IMR-90 (cell line): ENCODE results near the gene NCOA3. TPM values are rescaled to one million over a fixed set of nuclear protein-coding genes. Genes with fewer than 3 reads are reported as not detected.

ENCODE experiments used
- ATAC-seq: fragments of 200-7000 bp; cut with Tn5 transposase; 2 replicates; pipeline ENCODE4 v1.9.1; 2020; ENCODE audit warnings: low read depth, mild to moderate bottlenecking, moderate library complexity
- BruUV-seq: library from RNA; stranded (reverse); fragments of 400-500 nt; replicated peaks from 2 replicates; lab custom pipeline; 2021; lab: Mats Ljungman, UMichigan
- CTCF ChIA-PET: fragments of 300-600 bp; formaldehyde crosslinking; extraction: SDS; loops from one replicate; lab custom pipeline; 2021; ENCODE audit warnings: antibody characterized with exemption; lab: Yijun Ruan, JAX
- POLR2A ChIA-PET: fragments of 300-600 bp; sonication (Branson Sonifier 250); formaldehyde crosslinking; loops from one replicate; lab custom pipeline; 2022; ENCODE audit warnings: antibody characterized with exemption; ENCODE audit not compliant: unreplicated experiment; lab: Charles Lee
- DNase-seq: peaks from one replicate; pipeline ENCODE4 v3.0.0; 2013
- H2AFZ ChIP-seq: replicated peaks from 2 replicates; pipeline ENCODE3; 2013; ENCODE audit warnings: low read length, mild to moderate bottlenecking; ENCODE audit not compliant: poor library complexity
- H2AK5ac ChIP-seq: 2 replicates; pipeline ENCODE4 v1.6.1; 2013; ENCODE audit warnings: low read depth, low read length, inconsistent platforms
- H2AK9ac ChIP-seq: replicated peaks from 2 replicates; pipeline ENCODE3; 2013; ENCODE audit warnings: mild to moderate bottlenecking, low read depth, low read length, moderate library complexity; ENCODE audit not compliant: poor library complexity
- H2BK120ac ChIP-seq: 2 replicates; pipeline ENCODE4 v1.6.1; 2013; ENCODE audit warnings: low read depth, low read length, inconsistent platforms
- H2BK15ac ChIP-seq: 3 replicates; pipeline ENCODE4 v1.6.1; 2013; ENCODE audit warnings: low read depth, low read length, inconsistent platforms
- H2BK20ac ChIP-seq: 2 replicates; pipeline ENCODE4 v1.6.1; 2013; ENCODE audit warnings: low read depth, mild to moderate bottlenecking, inconsistent platforms, low read length, moderate library complexity
- H2BK5ac ChIP-seq: 2 replicates; pipeline ENCODE4 v1.6.1; 2013; ENCODE audit warnings: mild to moderate bottlenecking, low read depth, low read length, inconsistent platforms; ENCODE audit not compliant: poor library complexity, severe bottlenecking
- H3K14ac ChIP-seq: replicated peaks from 2 replicates; pipeline ENCODE4 v1.6.1; 2013; ENCODE audit warnings: low read depth, low read length, inconsistent platforms
- H3K18ac ChIP-seq: 2 replicates; pipeline ENCODE4 v1.6.1; 2013; ENCODE audit warnings: low read depth, low read length, control low read depth
- H3K23ac ChIP-seq: 2 replicates; pipeline ENCODE4 v1.6.1; 2013; ENCODE audit warnings: low read depth, low read length, inconsistent platforms
- H3K27ac ChIP-seq: 2 replicates; pipeline ENCODE4 v1.5.1; 2013; ENCODE audit warnings: mild to moderate bottlenecking, control low read depth, low read length; ENCODE audit not compliant: insufficient read depth
- H3K27me3 ChIP-seq: 2 replicates; pipeline ENCODE4 v1.6.1; 2013; ENCODE audit warnings: low read length; ENCODE audit not compliant: control insufficient read depth, insufficient read depth
- H3K36me3 ChIP-seq: 2 replicates; pipeline ENCODE4 v1.6.1; 2013; ENCODE audit warnings: low read length, mixed read lengths; ENCODE audit not compliant: control insufficient read depth, insufficient read depth
- H3K4ac ChIP-seq: 2 replicates; pipeline ENCODE4 v1.6.1; 2013; ENCODE audit warnings: low read depth, low read length, inconsistent platforms
- H3K4me1 ChIP-seq: 2 replicates; pipeline ENCODE4 v1.6.1; 2013; ENCODE audit warnings: low read length, mixed read lengths; ENCODE audit not compliant: control insufficient read depth, insufficient read depth
- H3K4me2 ChIP-seq: 2 replicates; pipeline ENCODE4 v1.6.1; 2013; ENCODE audit warnings: low read depth, mild to moderate bottlenecking, control low read depth, low read length, moderate library complexity
- H3K4me3 ChIP-seq: 2 replicates; pipeline ENCODE4 v1.5.1; 2013; ENCODE audit warnings: low read depth, mild to moderate bottlenecking, control low read depth, low read length, moderate library complexity; ENCODE audit not compliant: insufficient read depth
- H3K56ac ChIP-seq: 2 replicates; pipeline ENCODE4 v1.6.1; 2013; ENCODE audit warnings: low read length, inconsistent platforms; ENCODE audit not compliant: insufficient read depth; ENCODE audit errors: extremely low read depth
- H3K79me1 ChIP-seq, 2 experiments: 2 replicates each; pipeline ENCODE4 v1.6.1; 2013; ENCODE audit warnings: low read length in 2 of 2, inconsistent platforms in 1 of 2, low read depth in 1 of 2
- H3K9ac ChIP-seq: 2 replicates; pipeline ENCODE4 v1.6.1; 2013; ENCODE audit warnings: low read depth, low read length, control low read depth
- H3K9me1 ChIP-seq: 2 replicates; pipeline ENCODE4 v1.6.1; 2013; ENCODE audit warnings: low read length, inconsistent platforms; ENCODE audit not compliant: insufficient read depth
- H3K9me3 ChIP-seq: 2 replicates; pipeline ENCODE4 v1.6.1; 2013; ENCODE audit warnings: low read length; ENCODE audit not compliant: control insufficient read depth, insufficient read depth
- H4K20me1 ChIP-seq: 2 replicates; pipeline ENCODE4 v1.6.1; 2013; ENCODE audit warnings: low read length, inconsistent platforms; ENCODE audit not compliant: insufficient read depth
- H4K5ac ChIP-seq: 2 replicates; pipeline ENCODE4 v1.6.1; 2013; ENCODE audit warnings: mild to moderate bottlenecking, low read depth, low read length, control low read depth
- H4K8ac ChIP-seq, 2 experiments: 2 replicates each; pipeline ENCODE4 v1.6.1; 2013; ENCODE audit warnings: low read depth in 2 of 2, low read length in 2 of 2, control low read depth in 1 of 2, inconsistent platforms in 1 of 2
- H4K91ac ChIP-seq: 2 replicates; pipeline ENCODE4 v1.6.1; 2013; ENCODE audit warnings: low read depth, low read length, inconsistent platforms; ENCODE audit not compliant: insufficient read depth
- CEBPB ChIP-seq: IDR thresholded peaks from 2 replicates; pipeline ENCODE4 v1.6.1; 2012; ENCODE audit warnings: low read depth, low read length, improper control_type of control experiment
- CHD1 ChIP-seq: IDR thresholded peaks from 2 replicates; pipeline ENCODE4 v1.6.1; 2012; ENCODE audit warnings: low read depth, low read length, improper control_type of control experiment
- MAFK ChIP-seq: IDR thresholded peaks from 2 replicates; pipeline ENCODE4 v1.6.1; 2012; ENCODE audit warnings: low read depth, low read length, improper control_type of control experiment
- MAZ ChIP-seq: IDR thresholded peaks from 2 replicates; pipeline ENCODE4 v1.6.1; 2012; ENCODE audit warnings: low read depth, mild to moderate bottlenecking, low read length, improper control_type of control experiment, moderate library complexity, borderline replicate concordance
- MXI1 ChIP-seq: IDR thresholded peaks from 2 replicates; pipeline ENCODE4 v1.6.1; 2012; ENCODE audit warnings: low read depth, mild to moderate bottlenecking, low read length, moderate library complexity, borderline replicate concordance
- NFE2L2 ChIP-seq: fragments of 150-350 bp; IDR thresholded peaks from 2 replicates; pipeline ENCODE4 v1.6.1; 2016; ENCODE audit warnings: low read depth, mild to moderate bottlenecking, low read length
- POLR2A ChIP-seq: IDR thresholded peaks from 2 replicates; pipeline ENCODE4 v1.6.1; 2012; ENCODE audit warnings: mild to moderate bottlenecking, low read depth, low read length
- RAD21 ChIP-seq: IDR thresholded peaks from 2 replicates; pipeline ENCODE4 v1.6.1; 2012; ENCODE audit warnings: low read length, improper control_type of control experiment
- RFX5 ChIP-seq: IDR thresholded peaks from 2 replicates; pipeline ENCODE4 v1.8.0; 2012; ENCODE audit warnings: low read depth, mild to moderate bottlenecking, low read length, moderate library complexity
- dilution Hi-C: fragments of 300-500 bp; cut with HindIII; formaldehyde crosslinking; loops from one replicate; pipeline ENCODE4 v1.14.3; 2018; ENCODE audit warnings: low sequenced_read_pairs; ENCODE audit not compliant: unreplicated experiment
- in situ Hi-C: fragments of 300-500 bp; cut with MboI; formaldehyde crosslinking; loops from 3 replicates; pipeline ENCODE4 v1.14.3; 2019; ENCODE audit warnings: low sequenced_read_pairs, inconsistent platforms, mixed read lengths
- intact Hi-C: fragments of 100-400 bp; cut with micrococcal nuclease; formaldehyde crosslinking; loops from 2 replicates; pipeline ENCODE4 v1.10.0; 2022
- polyA plus RNA-seq, 3 experiments: library from polyadenylated mRNA; depleted of rRNA; stranded (reverse); fragments of >200 nt; gene quantifications; 2 replicates each; pipeline ENCODE4 v1.2.3, GENCODE V29; 2012; ENCODE audit warnings: low replicate concordance in 1 of 3
- total RNA-seq: library from RNA; depleted of rRNA; stranded (reverse); fragments of >200 nt; gene quantifications from 2 replicates; pipeline ENCODE4 v1.2.3, GENCODE V29; 2012
- TF ChIP-seq, protein P1 (sequence below): conservative IDR thresholded peaks from 2 replicates; pipeline ENCODE4 v1.5.1; 2012; ENCODE audit warnings: mild to moderate bottlenecking, low read depth, low read length, improper control_type of control experiment
- TF ChIP-seq, protein P2 (sequence below): fragments of 150-350 bp; IDR thresholded peaks from 2 replicates; pipeline ENCODE4 v1.6.1; 2017; ENCODE audit warnings: mild to moderate bottlenecking, antibody characterized with exemption, low read length, low read depth
- TF ChIP-seq, protein P3 (sequence below): fragments of 150-350 bp; IDR thresholded peaks from 2 replicates; pipeline ENCODE4 v1.6.1; 2016; ENCODE audit warnings: low read depth, mild to moderate bottlenecking, low read length, moderate library complexity, borderline replicate concordance

The NCOA3 gene
- total and polyA plus RNA-seq, 2 of the 4 experiments (the other 2 are of a cell fraction), result 8.8 to 29.0 TPM

DNA sequence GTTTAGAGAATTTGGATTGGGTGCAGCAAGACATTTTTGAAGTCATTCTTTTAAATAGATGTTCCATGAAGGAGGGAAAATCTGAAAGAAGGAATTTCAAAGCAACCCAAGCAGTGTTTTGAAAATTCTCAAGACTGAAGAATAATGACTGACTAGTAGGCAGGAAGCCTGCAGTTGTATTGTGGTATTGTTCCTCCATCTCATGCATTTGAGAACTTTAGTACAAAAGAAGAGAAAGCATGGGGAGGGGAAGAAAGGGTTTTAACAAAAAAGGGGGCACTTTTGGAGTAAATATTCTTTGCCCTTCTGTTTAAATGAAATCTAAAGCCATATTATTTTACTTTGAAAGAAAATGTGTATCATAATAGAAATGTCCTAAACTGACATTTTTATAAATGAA, 6.6 kb downstream of the NCOA3 start:
- Histone ChIP-seq H2BK5ac (no peak overlapping the region), H3K27me3 (no peaks in the 10 kb centered on the region), H3K36me3 (no peaks in the 10 kb centered on the region), H3K14ac (no peak overlapping the region), H3K4me2 (no peak overlapping the region), H4K20me1 (peaks cover 47% of the 10 kb centered on the region), H3K9me1 (peaks cover 3% of the 10 kb centered on the region; the same call in 1 of the 2 replicates), H4K91ac (no peak overlapping the region), H4K8ac (no peak overlapping the region), H3K23ac (no peak overlapping the region), H3K27ac (no peak overlapping the region), H3K18ac (no peak overlapping the region), H3K9me3 (no peaks in the 10 kb centered on the region), H2BK120ac (no peak overlapping the region), H3K4me3 (no peak overlapping the region), H2AK5ac (no peak overlapping the region), H3K4ac (no peak overlapping the region), H4K5ac (no peak overlapping the region), H3K4me1 (peaks cover 2% of the 10 kb centered on the region; the same call in 1 of the 2 replicates), H2BK20ac (no peak overlapping the region), H3K56ac (no peak overlapping the region), H2AFZ (no peak overlapping the region), H2AK9ac (no peak overlapping the region), H3K9ac (no peak overlapping the region), H2BK15ac (no peak overlapping the region), H3K79me1 (peaks cover 8 to 51% of the 10 kb centered on the region in 2 experiments)
- POLR2A ChIA-PET, result no interaction called here
- dilution Hi-C loops (no loop called here), in situ Hi-C loops (no loop called here), intact Hi-C loops (no loop called here)
- TF ChIP-seq POLR2A (no peak), NFE2L2 (no peak), MXI1 (no peak), CEBPB (no peak), MAFK (no peak), RFX5 (no peak), RAD21 (no peak), MAZ (no peak), CHD1 (no peak)
- TF ChIP-seq, protein P1, sequence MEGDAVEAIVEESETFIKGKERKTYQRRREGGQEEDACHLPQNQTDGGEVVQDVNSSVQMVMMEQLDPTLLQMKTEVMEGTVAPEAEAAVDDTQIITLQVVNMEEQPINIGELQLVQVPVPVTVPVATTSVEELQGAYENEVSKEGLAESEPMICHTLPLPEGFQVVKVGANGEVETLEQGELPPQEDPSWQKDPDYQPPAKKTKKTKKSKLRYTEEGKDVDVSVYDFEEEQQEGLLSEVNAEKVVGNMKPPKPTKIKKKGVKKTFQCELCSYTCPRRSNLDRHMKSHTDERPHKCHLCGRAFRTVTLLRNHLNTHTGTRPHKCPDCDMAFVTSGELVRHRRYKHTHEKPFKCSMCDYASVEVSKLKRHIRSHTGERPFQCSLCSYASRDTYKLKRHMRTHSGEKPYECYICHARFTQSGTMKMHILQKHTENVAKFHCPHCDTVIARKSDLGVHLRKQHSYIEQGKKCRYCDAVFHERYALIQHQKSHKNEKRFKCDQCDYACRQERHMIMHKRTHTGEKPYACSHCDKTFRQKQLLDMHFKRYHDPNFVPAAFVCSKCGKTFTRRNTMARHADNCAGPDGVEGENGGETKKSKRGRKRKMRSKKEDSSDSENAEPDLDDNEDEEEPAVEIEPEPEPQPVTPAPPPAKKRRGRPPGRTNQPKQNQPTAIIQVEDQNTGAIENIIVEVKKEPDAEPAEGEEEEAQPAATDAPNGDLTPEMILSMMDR, result no peak
- TF ChIP-seq, protein P2, sequence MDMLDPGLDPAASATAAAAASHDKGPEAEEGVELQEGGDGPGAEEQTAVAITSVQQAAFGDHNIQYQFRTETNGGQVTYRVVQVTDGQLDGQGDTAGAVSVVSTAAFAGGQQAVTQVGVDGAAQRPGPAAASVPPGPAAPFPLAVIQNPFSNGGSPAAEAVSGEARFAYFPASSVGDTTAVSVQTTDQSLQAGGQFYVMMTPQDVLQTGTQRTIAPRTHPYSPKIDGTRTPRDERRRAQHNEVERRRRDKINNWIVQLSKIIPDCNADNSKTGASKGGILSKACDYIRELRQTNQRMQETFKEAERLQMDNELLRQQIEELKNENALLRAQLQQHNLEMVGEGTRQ, result no peak
- TF ChIP-seq, protein P3, sequence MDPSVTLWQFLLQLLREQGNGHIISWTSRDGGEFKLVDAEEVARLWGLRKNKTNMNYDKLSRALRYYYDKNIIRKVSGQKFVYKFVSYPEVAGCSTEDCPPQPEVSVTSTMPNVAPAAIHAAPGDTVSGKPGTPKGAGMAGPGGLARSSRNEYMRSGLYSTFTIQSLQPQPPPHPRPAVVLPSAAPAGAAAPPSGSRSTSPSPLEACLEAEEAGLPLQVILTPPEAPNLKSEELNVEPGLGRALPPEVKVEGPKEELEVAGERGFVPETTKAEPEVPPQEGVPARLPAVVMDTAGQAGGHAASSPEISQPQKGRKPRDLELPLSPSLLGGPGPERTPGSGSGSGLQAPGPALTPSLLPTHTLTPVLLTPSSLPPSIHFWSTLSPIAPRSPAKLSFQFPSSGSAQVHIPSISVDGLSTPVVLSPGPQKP, result no peak
- ATAC-seq (no peak), DNase-seq (no peak)
- no TSS peak for BruUV-seq
- CTCF ChIA-PET, result no interaction called here
